HEK293 (cell line): ENCODE measurements around the gene FLRT2.

Source experiments
- CTCF ChIA-PET: fragments of 350-600 bp; formaldehyde crosslinking; extraction: SDS; loops from one replicate; lab custom pipeline; 2021; ENCODE audit warnings: antibody characterized with exemption; lab: Yijun Ruan, JAX
- POLR2A ChIA-PET: fragments of 300-600 bp; formaldehyde crosslinking; extraction: SDS; loops from one replicate; lab custom pipeline; 2020; ENCODE audit warnings: antibody characterized with exemption, inconsistent platforms; lab: Yijun Ruan, JAX
- H3K27ac ChIP-seq: fragments of 200-500 bp; sonication (Bioruptor generic); 2 replicates; pipeline ENCODE4 v1.5.1; 2014; ENCODE audit warnings: low read depth, low read length, control low read depth, inconsistent platforms; ENCODE audit errors: extremely low read depth
- H3K36me3 ChIP-seq, 2 experiments: fragments of 200-500 bp in 1 of 2; sonication (Bioruptor generic) in 1 of 2; 1 replicate in 1 of 2; 2 replicates in 1 of 2; pipeline ENCODE4 v1.5.1; 2014 to 2017; ENCODE audit warnings: inconsistent platforms in 2 of 2, low read length in 2 of 2; ENCODE audit not compliant: control insufficient read depth in 2 of 2, insufficient read depth in 1 of 2
- H3K4me1 ChIP-seq: fragments of 200-500 bp; sonication (Bioruptor generic); 2 replicates; pipeline ENCODE4 v1.5.1; 2014; ENCODE audit warnings: mild to moderate bottlenecking, low read length, inconsistent platforms; ENCODE audit not compliant: control insufficient read depth, insufficient read depth
- H3K4me3 ChIP-seq: 2 replicates; pipeline ENCODE4 v1.5.1; 2011; ENCODE audit warnings: low read depth, mild to moderate bottlenecking, control low read depth, low read length, moderate library complexity
- H3K9me3 ChIP-seq: fragments of 200-500 bp; sonication (Bioruptor generic); 2 replicates; pipeline ENCODE4 v1.5.1; 2014; ENCODE audit warnings: low read depth, low read length, inconsistent platforms; ENCODE audit not compliant: control insufficient read depth, insufficient read depth
- SCRT2 ChIP-seq: fragments of 450-650 bp; formaldehyde crosslinking; IDR thresholded peaks from 2 replicates; pipeline ENCODE4 v1.5.1; 2016; ENCODE audit warnings: missing biosample characterization, missing genetic modification characterization
- TCF7L2 ChIP-seq: IDR thresholded peaks from 2 replicates; pipeline ENCODE4 v1.6.1; 2011; ENCODE audit warnings: low read depth, mild to moderate bottlenecking, inconsistent platforms, low read length, moderate library complexity, borderline replicate concordance
- ZNF2 ChIP-seq: fragments of 450-650 bp; formaldehyde crosslinking; IDR thresholded peaks from 2 replicates; pipeline ENCODE4 v1.5.1; 2016; ENCODE audit warnings: missing biosample characterization, missing genetic modification characterization
- ZNF214 ChIP-seq: fragments of 450-650 bp; formaldehyde crosslinking; IDR thresholded peaks from 2 replicates; pipeline ENCODE4 v1.5.1; 2017; ENCODE audit warnings: missing biosample characterization, mild to moderate bottlenecking, missing genetic modification characterization, borderline replicate concordance
- ZNF280C ChIP-seq: fragments of 450-650 bp; formaldehyde crosslinking; IDR thresholded peaks from 2 replicates; pipeline ENCODE4 v1.5.1; 2016; ENCODE audit warnings: missing biosample characterization, missing genetic modification characterization
- ZNF350 ChIP-seq: fragments of 450-650 bp; formaldehyde crosslinking; IDR thresholded peaks from 2 replicates; pipeline ENCODE4 v1.5.0; 2017; ENCODE audit warnings: missing biosample characterization, mild to moderate bottlenecking, missing genetic modification characterization
- ZNF76 ChIP-seq: fragments of 450-650 bp; formaldehyde crosslinking; IDR thresholded peaks from 2 replicates; pipeline ENCODE4; 2016; ENCODE audit warnings: low read depth, missing biosample characterization, missing genetic modification characterization, borderline replicate concordance
- ZSCAN23 ChIP-seq: fragments of 450-650 bp; formaldehyde crosslinking; IDR thresholded peaks from 2 replicates; pipeline ENCODE4 v1.5.1; 2016; ENCODE audit warnings: missing biosample characterization, missing genetic modification characterization
- TF ChIP-seq, protein P1 (sequence below): fragments of 450-650 bp; formaldehyde crosslinking; IDR thresholded peaks from 2 replicates; pipeline ENCODE4 v1.5.1; 2017; ENCODE audit warnings: missing biosample characterization, missing genetic modification characterization
- TF ChIP-seq, protein P2 (sequence below): fragments of 450-650 bp; formaldehyde crosslinking; IDR thresholded peaks from 2 replicates; pipeline ENCODE4 v1.5.1; 2016; ENCODE audit warnings: missing biosample characterization, missing genetic modification characterization
- TF ChIP-seq, protein P3 (sequence below): fragments of 450-650 bp; formaldehyde crosslinking; IDR thresholded peaks from 2 replicates; pipeline ENCODE4 v1.5.1; 2016; ENCODE audit warnings: missing biosample characterization, missing genetic modification characterization
- TF ChIP-seq, protein P4 (sequence below): fragments of 450-650 bp; formaldehyde crosslinking; IDR thresholded peaks from 2 replicates; pipeline ENCODE4 v1.5.1; 2016; ENCODE audit warnings: missing biosample characterization, missing genetic modification characterization, low read depth
- TF ChIP-seq, protein P5 (sequence below): fragments of 450-650 bp; formaldehyde crosslinking; IDR thresholded peaks from 2 replicates; pipeline ENCODE4 v1.5.1; 2016; ENCODE audit warnings: missing biosample characterization, missing genetic modification characterization

Gene FLRT2

DNA sequence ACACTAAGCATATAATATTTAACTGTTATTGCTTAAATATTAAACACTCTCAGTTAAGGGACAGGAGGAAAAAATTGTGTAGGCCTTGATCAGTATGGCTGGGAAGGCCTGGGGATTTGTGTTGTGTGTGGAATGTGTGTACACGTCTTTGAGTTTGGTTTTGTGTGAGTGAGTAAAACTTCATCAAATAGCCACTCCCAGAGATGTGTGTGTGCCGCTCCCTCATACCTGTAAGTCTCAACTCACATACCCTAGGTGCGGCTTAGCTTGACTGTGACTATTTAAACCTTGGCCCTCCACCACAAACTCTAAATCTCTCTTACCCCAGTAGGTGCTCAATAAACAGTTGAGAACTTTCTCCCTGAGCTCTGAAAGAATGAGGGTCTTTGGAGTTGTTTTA, 64.3 kb downstream of the FLRT2 start:
- no peak for TF ChIP-seq ZNF350
- no peak for TF ChIP-seq ZNF280C
- no peak for TF ChIP-seq TCF7L2
- no peak for TF ChIP-seq ZNF76 (tag by site-specific recombination)
- TF ChIP-seq, protein P1, sequence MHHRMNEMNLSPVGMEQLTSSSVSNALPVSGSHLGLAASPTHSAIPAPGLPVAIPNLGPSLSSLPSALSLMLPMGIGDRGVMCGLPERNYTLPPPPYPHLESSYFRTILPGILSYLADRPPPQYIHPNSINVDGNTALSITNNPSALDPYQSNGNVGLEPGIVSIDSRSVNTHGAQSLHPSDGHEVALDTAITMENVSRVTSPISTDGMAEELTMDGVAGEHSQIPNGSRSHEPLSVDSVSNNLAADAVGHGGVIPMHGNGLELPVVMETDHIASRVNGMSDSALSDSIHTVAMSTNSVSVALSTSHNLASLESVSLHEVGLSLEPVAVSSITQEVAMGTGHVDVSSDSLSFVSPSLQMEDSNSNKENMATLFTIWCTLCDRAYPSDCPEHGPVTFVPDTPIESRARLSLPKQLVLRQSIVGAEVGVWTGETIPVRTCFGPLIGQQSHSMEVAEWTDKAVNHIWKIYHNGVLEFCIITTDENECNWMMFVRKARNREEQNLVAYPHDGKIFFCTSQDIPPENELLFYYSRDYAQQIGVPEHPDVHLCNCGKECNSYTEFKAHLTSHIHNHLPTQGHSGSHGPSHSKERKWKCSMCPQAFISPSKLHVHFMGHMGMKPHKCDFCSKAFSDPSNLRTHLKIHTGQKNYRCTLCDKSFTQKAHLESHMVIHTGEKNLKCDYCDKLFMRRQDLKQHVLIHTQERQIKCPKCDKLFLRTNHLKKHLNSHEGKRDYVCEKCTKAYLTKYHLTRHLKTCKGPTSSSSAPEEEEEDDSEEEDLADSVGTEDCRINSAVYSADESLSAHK (tag by site-specific recombination): no peak
- TF ChIP-seq, protein P2, sequence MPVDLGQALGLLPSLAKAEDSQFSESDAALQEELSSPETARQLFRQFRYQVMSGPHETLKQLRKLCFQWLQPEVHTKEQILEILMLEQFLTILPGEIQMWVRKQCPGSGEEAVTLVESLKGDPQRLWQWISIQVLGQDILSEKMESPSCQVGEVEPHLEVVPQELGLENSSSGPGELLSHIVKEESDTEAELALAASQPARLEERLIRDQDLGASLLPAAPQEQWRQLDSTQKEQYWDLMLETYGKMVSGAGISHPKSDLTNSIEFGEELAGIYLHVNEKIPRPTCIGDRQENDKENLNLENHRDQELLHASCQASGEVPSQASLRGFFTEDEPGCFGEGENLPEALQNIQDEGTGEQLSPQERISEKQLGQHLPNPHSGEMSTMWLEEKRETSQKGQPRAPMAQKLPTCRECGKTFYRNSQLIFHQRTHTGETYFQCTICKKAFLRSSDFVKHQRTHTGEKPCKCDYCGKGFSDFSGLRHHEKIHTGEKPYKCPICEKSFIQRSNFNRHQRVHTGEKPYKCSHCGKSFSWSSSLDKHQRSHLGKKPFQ (tag by site-specific recombination): no peak
- TF ChIP-seq SCRT2 (tag by site-specific recombination): no peak
- TF ChIP-seq, protein P3, sequence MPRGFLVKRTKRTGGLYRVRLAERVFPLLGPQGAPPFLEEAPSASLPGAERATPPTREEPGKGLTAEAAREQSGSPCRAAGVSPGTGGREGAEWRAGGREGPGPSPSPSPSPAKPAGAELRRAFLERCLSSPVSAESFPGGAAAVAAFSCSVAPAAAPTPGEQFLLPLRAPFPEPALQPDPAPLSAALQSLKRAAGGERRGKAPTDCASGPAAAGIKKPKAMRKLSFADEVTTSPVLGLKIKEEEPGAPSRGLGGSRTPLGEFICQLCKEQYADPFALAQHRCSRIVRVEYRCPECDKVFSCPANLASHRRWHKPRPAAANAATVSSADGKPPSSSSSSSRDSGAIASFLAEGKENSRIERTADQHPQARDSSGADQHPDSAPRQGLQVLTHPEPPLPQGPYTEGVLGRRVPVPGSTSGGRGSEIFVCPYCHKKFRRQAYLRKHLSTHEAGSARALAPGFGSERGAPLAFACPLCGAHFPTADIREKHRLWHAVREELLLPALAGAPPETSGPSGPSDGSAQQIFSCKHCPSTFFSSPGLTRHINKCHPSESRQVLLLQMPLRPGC (tag by site-specific recombination): no peak
- TF ChIP-seq, protein P4, sequence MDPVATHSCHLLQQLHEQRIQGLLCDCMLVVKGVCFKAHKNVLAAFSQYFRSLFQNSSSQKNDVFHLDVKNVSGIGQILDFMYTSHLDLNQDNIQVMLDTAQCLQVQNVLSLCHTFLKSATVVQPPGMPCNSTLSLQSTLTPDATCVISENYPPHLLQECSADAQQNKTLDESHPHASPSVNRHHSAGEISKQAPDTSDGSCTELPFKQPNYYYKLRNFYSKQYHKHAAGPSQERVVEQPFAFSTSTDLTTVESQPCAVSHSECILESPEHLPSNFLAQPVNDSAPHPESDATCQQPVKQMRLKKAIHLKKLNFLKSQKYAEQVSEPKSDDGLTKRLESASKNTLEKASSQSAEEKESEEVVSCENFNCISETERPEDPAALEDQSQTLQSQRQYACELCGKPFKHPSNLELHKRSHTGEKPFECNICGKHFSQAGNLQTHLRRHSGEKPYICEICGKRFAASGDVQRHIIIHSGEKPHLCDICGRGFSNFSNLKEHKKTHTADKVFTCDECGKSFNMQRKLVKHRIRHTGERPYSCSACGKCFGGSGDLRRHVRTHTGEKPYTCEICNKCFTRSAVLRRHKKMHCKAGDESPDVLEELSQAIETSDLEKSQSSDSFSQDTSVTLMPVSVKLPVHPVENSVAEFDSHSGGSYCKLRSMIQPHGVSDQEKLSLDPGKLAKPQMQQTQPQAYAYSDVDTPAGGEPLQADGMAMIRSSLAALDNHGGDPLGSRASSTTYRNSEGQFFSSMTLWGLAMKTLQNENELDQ: no peak
- TF ChIP-seq ZNF2 (tag by site-specific recombination): no peak
- no peak for TF ChIP-seq ZNF214 (tag by site-specific recombination)
- TF ChIP-seq, protein P5, sequence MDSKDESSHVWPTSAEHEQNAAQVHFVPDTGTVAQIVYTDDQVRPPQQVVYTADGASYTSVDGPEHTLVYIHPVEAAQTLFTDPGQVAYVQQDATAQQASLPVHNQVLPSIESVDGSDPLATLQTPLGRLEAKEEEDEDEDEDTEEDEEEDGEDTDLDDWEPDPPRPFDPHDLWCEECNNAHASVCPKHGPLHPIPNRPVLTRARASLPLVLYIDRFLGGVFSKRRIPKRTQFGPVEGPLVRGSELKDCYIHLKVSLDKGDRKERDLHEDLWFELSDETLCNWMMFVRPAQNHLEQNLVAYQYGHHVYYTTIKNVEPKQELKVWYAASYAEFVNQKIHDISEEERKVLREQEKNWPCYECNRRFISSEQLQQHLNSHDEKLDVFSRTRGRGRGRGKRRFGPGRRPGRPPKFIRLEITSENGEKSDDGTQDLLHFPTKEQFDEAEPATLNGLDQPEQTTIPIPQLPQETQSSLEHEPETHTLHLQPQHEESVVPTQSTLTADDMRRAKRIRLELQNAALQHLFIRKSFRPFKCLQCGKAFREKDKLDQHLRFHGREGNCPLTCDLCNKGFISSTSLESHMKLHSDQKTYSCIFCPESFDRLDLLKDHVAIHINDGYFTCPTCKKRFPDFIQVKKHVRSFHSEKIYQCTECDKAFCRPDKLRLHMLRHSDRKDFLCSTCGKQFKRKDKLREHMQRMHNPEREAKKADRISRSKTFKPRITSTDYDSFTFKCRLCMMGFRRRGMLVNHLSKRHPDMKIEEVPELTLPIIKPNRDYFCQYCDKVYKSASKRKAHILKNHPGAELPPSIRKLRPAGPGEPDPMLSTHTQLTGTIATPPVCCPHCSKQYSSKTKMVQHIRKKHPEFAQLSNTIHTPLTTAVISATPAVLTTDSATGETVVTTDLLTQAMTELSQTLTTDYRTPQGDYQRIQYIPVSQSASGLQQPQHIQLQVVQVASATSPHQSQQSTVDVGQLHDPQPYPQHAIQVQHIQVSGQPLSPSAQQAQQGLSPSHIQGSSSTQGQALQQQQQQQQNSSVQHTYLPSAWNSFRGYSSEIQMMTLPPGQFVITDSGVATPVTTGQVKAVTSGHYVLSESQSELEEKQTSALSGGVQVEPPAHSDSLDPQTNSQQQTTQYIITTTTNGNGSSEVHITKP (tag by site-specific recombination): no peak
- TF ChIP-seq ZSCAN23 (tag by site-specific recombination): no peak
- CTCF ChIA-PET: no interaction called here
- Histone ChIP-seq H3K27ac (no peak overlapping the region), H3K4me3 (no peak overlapping the region), H3K36me3 (no peaks in the 10 kb centered on the region), H3K4me1 (peaks cover 6% of the 10 kb centered on the region; the same call in 1 of the 2 replicates), H3K9me3 (no peaks in the 10 kb centered on the region)
- POLR2A ChIA-PET: no interaction called here
